CD4-positive, alpha-beta T cell treated with Interleukin-1 beta for 1 hour (primary cell): ENCODE data around the gene RBP3.

Source experiments
- DNase-seq, 2 donors: peaks; one replicate each; pipeline ENCODE4 v3.0.0-alpha.2; 2020 to 2022

Gene RBP3

DNA sequence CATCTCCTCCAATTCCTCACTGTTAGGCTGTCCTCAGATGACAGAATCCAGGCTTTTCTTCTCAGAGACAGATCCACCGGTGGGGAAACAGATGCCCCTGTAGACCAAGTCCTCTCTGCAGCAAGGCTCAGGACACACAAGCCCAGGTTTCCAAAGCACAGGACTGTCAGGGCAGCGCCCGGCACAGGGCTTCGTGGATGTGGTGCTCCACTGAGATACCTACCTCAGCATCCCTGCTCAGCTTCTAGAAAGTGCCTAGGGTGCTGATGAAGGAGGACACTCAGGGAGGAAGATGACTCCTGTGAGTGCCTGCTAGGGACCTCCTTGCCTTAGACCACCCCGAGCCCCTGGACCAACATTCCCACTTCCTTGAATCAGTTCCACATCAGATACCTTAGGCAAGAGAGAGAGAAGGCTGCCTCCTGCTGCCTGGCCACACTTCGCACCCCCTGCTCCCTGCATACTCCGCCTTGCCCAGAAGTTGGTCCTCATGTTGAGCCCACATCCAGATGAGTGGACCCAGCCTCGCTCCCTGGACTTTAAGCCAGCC lies 8.9 kb upstream of the RBP3 start:
- no peak for DNase-seq

- peak in 1 of 2 donors; percentile 1 for DNase-seq
These were observed 8.2 kb upstream of the RBP3 start for GRCh38 chr10:47339759-47340607.

- peak; percentile 44 to 63 for DNase-seq
These were observed 7.5 kb upstream of the RBP3 start for GRCh38 chr10:47340608-47341170.

DNA sequence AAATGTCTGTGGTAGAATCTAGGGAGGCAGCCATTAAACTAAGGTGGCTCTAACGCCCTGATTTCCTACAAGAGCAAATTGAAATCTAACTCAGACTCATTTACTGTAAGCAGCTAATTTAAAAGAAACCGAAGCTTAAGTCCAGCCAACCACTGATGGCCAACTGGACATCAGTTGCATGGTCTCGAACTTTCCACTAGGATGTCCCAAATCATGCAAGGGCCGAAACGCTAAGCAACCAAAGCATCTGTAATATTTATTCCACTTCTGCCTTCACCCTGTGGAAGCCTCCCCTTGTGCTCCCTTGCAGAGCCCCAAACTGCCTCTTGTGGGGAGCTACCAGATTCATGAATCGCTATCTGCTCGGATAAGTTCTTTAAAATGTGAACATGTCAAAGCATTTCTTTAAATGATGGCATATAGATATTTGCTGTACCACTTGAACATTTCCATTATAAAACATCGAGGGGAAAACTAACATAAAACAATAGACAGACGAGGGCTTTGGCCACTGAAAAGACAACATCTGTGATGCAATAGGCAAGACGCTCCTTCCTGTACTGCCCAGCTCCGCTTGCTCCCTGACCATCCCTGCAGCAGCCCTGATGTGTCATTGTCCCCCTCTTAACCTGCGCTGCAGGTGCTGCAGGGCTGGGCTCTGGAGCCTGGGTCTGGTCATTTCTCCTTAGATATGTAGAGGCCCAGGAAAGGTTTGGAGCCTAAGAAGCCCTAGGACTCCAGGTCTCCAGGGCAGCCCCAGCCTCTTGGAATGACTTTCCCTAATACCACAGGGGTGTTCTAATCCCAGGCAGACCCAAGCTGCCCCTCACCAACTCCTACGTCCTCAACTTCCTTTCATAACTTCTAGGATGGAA lies 2.9 kb upstream of the RBP3 start:
- no peak for DNase-seq

DNA sequence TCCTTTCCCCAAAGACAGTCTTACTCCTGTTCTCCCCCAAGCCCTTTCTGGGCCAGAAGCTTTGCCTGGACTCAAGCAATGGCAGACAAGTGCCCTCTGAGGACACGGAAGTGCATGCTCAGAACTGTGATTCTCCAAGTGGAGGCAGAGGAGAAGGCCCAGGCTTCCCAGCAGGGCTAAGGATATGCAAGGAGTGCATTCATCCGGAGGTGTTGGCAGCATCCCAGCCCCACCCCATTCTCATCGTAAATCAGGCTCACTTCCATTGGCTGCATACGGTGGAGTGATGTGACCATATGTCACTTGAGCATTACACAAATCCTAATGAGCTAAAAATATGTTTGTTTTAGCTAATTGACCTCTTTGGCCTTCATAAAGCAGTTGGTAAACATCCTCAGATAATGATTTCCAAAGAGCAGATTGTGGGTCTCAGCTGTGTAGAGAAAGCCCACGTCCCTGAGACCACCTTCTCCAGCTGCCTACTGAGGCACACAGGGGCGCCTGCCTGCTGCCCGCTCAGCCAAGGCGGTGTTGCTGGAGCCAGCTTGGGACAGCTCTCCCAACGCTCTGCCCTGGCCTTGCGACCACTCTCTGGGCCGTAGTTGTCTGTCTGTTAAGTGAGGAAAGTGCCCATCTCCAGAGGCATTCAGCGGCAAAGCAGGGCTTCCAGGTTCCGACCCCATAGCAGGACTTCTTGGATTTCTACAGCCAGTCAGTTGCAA lies 1.4 kb upstream of the RBP3 start:
- DNase-seq: no peak

DNA sequence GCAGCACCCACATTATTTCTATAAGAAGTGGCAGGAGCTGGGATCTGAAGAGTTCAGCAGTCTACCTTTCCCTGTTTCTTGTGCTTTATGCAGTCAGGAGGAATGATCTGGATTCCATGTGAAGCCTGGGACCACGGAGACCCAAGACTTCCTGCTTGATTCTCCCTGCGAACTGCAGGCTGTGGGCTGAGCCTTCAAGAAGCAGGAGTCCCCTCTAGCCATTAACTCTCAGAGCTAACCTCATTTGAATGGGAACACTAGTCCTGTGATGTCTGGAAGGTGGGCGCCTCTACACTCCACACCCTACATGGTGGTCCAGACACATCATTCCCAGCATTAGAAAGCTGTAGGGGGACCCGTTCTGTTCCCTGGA lies 874 bp upstream of the RBP3 start:
- DNase-seq: no peak

GRCh38 chr10:47348661-47349470 lies 703 bp downstream of the RBP3 start:
- DNase-seq: no peak

GRCh38 chr10:47349516-47349915 lies 1.4 kb downstream of the RBP3 start:
- DNase-seq: no peak

GRCh38 chr10:47349941-47350371 lies 1.8 kb downstream of the RBP3 start:
- DNase-seq: no peak

DNA sequence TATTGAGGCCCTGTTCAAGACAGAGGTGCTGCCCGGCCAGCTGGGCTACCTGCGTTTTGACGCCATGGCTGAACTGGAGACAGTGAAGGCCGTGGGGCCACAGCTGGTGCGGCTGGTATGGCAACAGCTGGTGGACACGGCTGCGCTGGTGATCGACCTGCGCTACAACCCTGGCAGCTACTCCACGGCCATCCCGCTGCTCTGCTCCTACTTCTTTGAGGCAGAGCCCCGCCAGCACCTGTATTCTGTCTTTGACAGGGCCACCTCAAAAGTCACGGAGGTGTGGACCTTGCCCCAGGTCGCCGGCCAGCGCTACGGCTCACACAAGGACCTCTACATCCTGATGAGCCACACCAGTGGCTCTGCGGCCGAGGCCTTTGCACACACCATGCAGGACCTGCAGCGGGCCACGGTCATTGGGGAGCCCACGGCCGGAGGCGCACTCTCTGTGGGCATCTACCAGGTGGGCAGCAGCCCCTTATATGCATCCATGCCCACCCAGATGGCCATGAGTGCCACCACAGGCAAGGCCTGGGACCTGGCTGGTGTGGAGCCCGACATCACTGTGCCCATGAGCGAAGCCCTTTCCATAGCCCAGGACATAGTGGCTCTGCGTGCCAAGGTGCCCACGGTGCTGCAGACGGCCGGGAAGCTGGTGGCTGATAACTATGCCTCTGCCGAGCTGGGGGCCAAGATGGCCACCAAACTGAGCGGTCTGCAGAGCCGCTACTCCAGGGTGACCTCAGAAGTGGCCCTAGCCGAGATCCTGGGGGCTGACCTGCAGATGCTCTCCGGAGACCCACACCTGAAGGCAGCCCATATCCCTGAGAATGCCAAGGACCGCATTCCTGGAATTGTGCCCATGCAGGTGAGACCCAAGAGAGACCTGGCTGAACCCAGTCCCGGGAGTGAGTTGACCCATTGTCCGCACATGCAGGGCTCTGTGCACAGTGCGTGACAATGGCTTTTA lies 2.8 kb downstream of the RBP3 start:
- DNase-seq: no peak

DNA sequence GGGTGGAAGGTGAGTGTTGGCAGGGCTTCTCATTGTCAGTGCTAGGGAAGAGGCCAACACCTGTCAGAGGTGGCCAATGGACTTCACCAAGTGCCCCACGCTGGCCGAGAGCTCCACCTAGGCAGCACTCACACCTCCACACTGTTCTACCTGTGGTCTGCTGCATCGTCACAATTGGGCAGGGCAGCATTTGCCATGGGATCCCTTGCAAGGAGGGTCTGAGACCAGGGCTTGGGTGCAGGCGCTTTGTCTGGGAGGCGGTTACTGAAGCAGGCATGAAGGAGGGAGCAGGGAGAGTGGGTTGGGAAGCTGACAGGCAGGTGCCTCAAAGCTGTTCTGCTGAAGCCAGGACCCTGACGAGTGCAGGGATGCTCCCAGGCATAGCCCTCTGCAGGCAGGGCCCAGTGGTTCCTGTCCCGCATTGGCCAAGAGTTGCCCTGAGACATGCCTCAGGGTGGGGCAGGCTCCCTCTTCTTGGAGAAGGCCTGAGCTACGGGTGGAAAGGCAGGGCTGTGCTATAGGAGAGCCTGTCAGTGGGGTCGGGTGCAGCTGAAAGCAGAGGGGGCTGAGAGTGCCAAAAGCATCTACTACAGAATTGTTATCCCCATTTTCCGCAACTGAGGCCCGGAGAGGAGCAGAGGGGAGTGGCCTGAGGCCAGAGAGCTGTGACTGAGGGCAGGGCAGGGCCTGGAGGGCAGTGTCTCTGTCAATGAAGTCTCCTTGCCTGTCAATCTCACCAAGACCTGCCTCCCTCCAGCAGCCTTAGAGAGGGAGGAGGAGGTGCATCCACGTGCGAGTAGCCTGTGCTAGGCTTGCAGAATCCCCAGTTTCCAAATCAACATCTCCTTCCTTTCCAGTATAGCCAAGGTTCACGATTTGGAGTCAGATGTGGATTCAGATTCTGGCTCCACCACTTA lies 4.0 kb downstream of the RBP3 start:
- DNase-seq: no peak

- DNase-seq: no peak
These were observed 5.2 kb downstream of the RBP3 start for GRCh38 chr10:47353351-47353750.

DNA sequence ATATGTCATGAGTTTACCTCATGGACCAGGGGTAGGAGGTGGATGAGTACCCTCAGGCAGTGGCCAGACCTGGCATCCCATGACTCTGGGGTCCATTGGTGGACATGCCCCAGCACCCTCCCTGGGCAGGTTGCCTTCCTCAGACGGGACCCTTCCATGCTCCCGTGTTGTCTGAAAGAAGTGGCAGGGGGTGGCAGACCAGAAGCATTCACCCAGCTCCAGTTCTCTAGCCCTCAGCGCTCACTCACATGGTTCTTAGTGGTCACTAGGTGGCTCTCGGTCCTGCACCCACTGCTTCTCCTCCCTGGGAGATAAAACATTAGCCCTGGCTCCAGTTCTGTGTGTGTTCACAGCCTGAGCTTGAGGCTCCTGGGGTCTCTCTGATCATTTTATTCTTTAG lies 6.0 kb downstream of the RBP3 start:
- no peak for DNase-seq

- no peak for DNase-seq
These were observed 6.7 kb downstream of the RBP3 start for GRCh38 chr10:47354900-47355299.

- no peak for DNase-seq
These were observed 8.5 kb downstream of the RBP3 start for GRCh38 chr10:47356708-47357107.

DNA sequence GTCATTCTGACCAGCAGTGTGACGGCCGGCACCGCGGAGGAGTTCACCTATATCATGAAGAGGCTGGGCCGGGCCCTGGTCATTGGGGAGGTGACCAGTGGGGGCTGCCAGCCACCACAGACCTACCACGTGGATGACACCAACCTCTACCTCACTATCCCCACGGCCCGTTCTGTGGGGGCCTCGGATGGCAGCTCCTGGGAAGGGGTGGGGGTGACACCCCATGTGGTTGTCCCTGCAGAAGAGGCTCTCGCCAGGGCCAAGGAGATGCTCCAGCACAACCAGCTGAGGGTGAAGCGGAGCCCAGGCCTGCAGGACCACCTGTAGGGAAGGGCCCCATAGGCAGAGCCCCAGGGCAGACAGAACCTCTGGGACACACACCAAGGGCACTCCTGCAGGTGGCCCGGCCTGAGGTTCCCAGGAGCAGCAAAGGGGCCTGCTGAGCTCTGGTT lies 9.0 kb downstream of the RBP3 start:
- DNase-seq: no peak

DNA sequence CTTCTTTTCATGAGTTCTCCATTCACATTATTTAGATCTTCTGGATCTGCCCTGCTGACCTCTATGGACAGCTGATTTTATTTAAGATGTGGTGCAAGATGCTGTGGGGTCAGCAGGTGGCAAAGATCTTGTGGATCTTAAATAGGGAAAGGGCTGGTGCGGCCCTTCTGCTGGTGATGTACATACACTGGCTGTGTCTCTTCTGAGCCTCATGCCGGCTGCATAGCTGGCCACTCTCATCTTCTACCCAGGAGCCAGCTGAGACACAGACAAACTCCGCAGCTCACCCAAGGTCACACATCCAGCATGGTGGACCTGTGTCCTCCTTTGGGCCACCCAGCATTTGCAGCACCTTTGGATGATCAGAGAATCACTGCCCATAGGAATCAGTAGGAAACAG lies 9.7 kb downstream of the RBP3 start:
- no peak for DNase-seq

DNA sequence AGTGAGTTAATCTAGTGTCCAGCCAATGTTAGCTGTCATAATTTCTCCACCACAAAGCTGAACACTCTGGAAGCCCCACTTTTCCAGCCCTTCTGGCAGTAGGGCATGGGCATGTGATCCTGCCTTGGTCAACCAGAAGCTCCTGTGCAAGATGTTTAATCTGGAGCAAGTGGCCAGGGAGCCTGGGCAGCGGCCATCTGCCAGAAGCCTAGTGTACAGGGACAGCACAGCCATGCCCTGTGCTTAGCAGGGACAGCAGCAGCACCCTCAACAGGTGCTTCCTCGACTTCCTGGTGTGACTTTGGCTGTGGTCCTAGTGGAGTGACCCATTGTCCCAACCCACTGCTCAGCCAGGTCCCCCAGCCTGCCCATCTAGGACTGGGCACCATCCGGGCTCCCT lies 10.3 kb downstream of the RBP3 start:
- DNase-seq: no peak

DNA sequence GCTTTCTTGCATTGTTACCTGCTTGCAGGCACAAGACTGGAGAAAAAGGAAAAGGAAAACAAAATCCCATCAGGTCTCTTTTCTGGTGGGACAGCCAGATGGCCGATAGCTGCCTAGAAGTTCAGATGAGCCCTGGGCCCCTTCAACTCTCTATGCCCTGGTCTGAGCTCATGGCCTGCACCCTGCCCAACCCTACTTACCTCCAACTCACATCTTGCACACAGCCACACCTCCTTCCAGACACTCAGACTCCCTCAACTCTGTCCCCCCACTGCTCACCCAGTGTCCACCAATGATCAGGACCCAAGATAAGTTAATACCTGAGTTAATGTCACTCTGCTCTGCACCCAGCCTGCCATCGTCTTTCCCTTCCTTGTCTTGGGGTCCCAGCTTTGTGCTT lies 10.9 kb downstream of the RBP3 start:
- DNase-seq: no peak
